GM12878 (cell line): Measurements from ENCODE around the gene ATP1A1. TPM values are rescaled to one million over a fixed set of nuclear protein-coding genes. Genes with fewer than 3 reads are reported as not detected.

Source experiments
- ATAC-seq: fragments of 200-7000 bp; cut with Tn5 transposase; 3 replicates; pipeline ENCODE4 v1.9.1; 2020; ENCODE audit warnings: mild to moderate bottlenecking, moderate library complexity
- BruUV-seq: library from RNA; stranded (reverse); fragments of 400-500 nt; replicated peaks from 2 replicates; lab custom pipeline; 2021; lab: Mats Ljungman, UMichigan
- CTCF ChIA-PET: fragments of 300-600 bp; sonication (Branson Sonifier 250); formaldehyde crosslinking; extraction: SDS; loops from one replicate; lab custom pipeline; 2021; ENCODE audit warnings: inconsistent platforms; lab: Yijun Ruan, JAX
- POLR2A ChIA-PET: fragments of 350-600 bp; formaldehyde crosslinking; extraction: SDS; loops from one replicate; lab custom pipeline; 2021; ENCODE audit warnings: inconsistent platforms; lab: Charles Lee
- RAD21 ChIA-PET: fragments of 300-600 bp; sonication (Branson Sonifier 250); formaldehyde crosslinking; loops from one replicate; lab custom pipeline; 2023; ENCODE audit warnings: antibody characterized with exemption; ENCODE audit not compliant: unreplicated experiment; lab: Charles Lee
- SMC1A ChIA-PET: fragments of 300-600 bp; sonication (Branson Sonifier 250); formaldehyde crosslinking; loops from one replicate; lab custom pipeline; 2023; ENCODE audit not compliant: unreplicated experiment, uncharacterized antibody; lab: Charles Lee
- DNase-seq: peaks from one replicate; pipeline ENCODE4 v3.0.0-alpha.2; 2011; ENCODE audit warnings: low read depth, low spot score
- FAIRE-seq: peaks from 3 replicates; lab custom pipeline; 2011; peaks lifted over from hg19 to GRCh38; lab: Jason Lieb, UNC
- H2AFZ ChIP-seq: 2 replicates; pipeline ENCODE4 v1.6.0; 2011; ENCODE audit warnings: low read depth, low read length, control low read depth; ENCODE audit not compliant: control insufficient read depth
- H3K27ac ChIP-seq: 2 replicates; pipeline ENCODE4 v1.5.1; 2011; ENCODE audit warnings: control low read depth; ENCODE audit not compliant: control insufficient read depth, insufficient read depth
- H3K27me3 ChIP-seq, 2 experiments: replicated peaks in 1 of 2; 2 replicates each; pipeline versions ENCODE4 v1.6.0 to v1.6.1; 2011; ENCODE audit warnings: low read length in 1 of 2; ENCODE audit not compliant: control insufficient read depth in 2 of 2, insufficient read depth in 2 of 2
- H3K36me3 ChIP-seq, 2 experiments: 2 replicates each; pipeline ENCODE4 v1.5.1; 2011; ENCODE audit warnings: low read length in 1 of 2; ENCODE audit not compliant: control insufficient read depth in 2 of 2, insufficient read depth in 2 of 2
- H3K4me1 ChIP-seq: 2 replicates; pipeline ENCODE4 v1.6.1; 2011; ENCODE audit warnings: mild to moderate bottlenecking, low read length, moderate library complexity, mixed read lengths; ENCODE audit not compliant: control insufficient read depth, insufficient read depth
- H3K4me2 ChIP-seq: 2 replicates; pipeline ENCODE4 v1.6.0; 2011; ENCODE audit warnings: control low read depth; ENCODE audit not compliant: control insufficient read depth, insufficient read depth
- H3K4me3 ChIP-seq: fragments of 200-600 bp; sonication (generic); 2 replicates; pipeline ENCODE4 v1.5.1; 2016
- H3K79me2 ChIP-seq: 2 replicates; pipeline ENCODE4 v1.6.0; 2011; ENCODE audit warnings: low read length; ENCODE audit not compliant: control insufficient read depth, insufficient read depth
- H3K9ac ChIP-seq: 2 replicates; pipeline ENCODE4 v1.8.0; 2011; ENCODE audit warnings: low read length, control low read depth, mixed read lengths; ENCODE audit not compliant: control insufficient read depth, insufficient read depth
- H3K9me3 ChIP-seq: replicated peaks from 3 replicates; pipeline ENCODE4 v1.5.1; 2011; ENCODE audit warnings: mild to moderate bottlenecking, low read length; ENCODE audit not compliant: control insufficient read depth, insufficient read depth
- H4K20me1 ChIP-seq: 2 replicates; pipeline ENCODE4 v1.6.0; 2011; ENCODE audit not compliant: control insufficient read depth, insufficient read depth
- BCL11A ChIP-seq: IDR thresholded peaks from 2 replicates; pipeline ENCODE4 v1.6.1; 2011; ENCODE audit warnings: low read depth, low read length
- CREB1 ChIP-seq: IDR thresholded peaks from 2 replicates; pipeline ENCODE4 v1.6.1; 2012; ENCODE audit warnings: low read depth, mild to moderate bottlenecking, inconsistent platforms
- EED ChIP-seq: sonication (generic); IDR thresholded peaks from 2 replicates; pipeline ENCODE4 v1.6.1; 2016; ENCODE audit warnings: antibody characterized with exemption, low read depth
- EP300 ChIP-seq, 2 experiments: fragments of 150-350 bp in 1 of 2; IDR thresholded peaks; 2 replicates each; pipeline ENCODE4 v1.6.1; 2011 to 2012; ENCODE audit warnings: low read depth in 2 of 2, low read length in 2 of 2, borderline replicate concordance in 1 of 2, improper control_type of control experiment in 1 of 2, inconsistent platforms in 1 of 2; ENCODE audit not compliant: control insufficient read depth in 1 of 2
- FOXM1 ChIP-seq: IDR thresholded peaks from 2 replicates; pipeline ENCODE4 v1.6.1; 2012; ENCODE audit warnings: low read depth, mild to moderate bottlenecking, inconsistent platforms, low read length, moderate library complexity
- HDAC6 ChIP-seq: fragments of 200-600 bp; sonication (generic); IDR thresholded peaks from one replicate; pipeline ENCODE4 v1.8.0; 2017; ENCODE audit warnings: antibody characterized with exemption; ENCODE audit not compliant: unreplicated experiment
- IKZF1 ChIP-seq: fragments of 450-650 bp; conservative IDR thresholded peaks from 2 replicates; pipeline ENCODE4 v1.6.1; 2017; ENCODE audit warnings: antibody characterized with exemption, mild to moderate bottlenecking
- IRF4 ChIP-seq: IDR thresholded peaks from 2 replicates; pipeline ENCODE4 v1.6.1; 2011; ENCODE audit warnings: low read depth, low read length
- IRF5 ChIP-seq: fragments of 450-650 bp; IDR thresholded peaks from 2 replicates; pipeline ENCODE4 v1.6.1; 2017; ENCODE audit warnings: borderline replicate concordance
- LARP7 ChIP-seq: fragments of 450-650 bp; IDR thresholded peaks from 2 replicates; pipeline ENCODE4 v1.6.1; 2017; ENCODE audit warnings: mild to moderate bottlenecking
- MAX ChIP-seq: IDR thresholded peaks from 2 replicates; pipeline ENCODE4 v1.6.1; 2012; ENCODE audit warnings: low read depth, low read length, improper control_type of control experiment
- MEF2A ChIP-seq: IDR thresholded peaks from 2 replicates; pipeline ENCODE4 v1.6.1; 2011; ENCODE audit warnings: low read depth, mild to moderate bottlenecking, low read length, moderate library complexity; ENCODE audit not compliant: insufficient read depth
- MXI1 ChIP-seq: fragments of 150-350 bp; IDR thresholded peaks from 2 replicates; pipeline ENCODE4 v1.6.1; 2011; ENCODE audit warnings: low read depth, mild to moderate bottlenecking, inconsistent platforms, low read length, improper control_type of control experiment
- NFIC ChIP-seq: IDR thresholded peaks from 2 replicates; pipeline ENCODE4 v1.6.1; 2012; ENCODE audit warnings: low read depth, mild to moderate bottlenecking, inconsistent platforms, low read length, moderate library complexity
- NFYB ChIP-seq: IDR thresholded peaks from 2 replicates; pipeline ENCODE4 v1.6.1; 2011; ENCODE audit warnings: low read depth, mild to moderate bottlenecking, low read length, improper control_type of control experiment, moderate library complexity; ENCODE audit not compliant: insufficient read depth
- PML ChIP-seq: IDR thresholded peaks from 2 replicates; pipeline ENCODE4 v1.6.1; 2012; ENCODE audit warnings: low read length, inconsistent platforms
- RELB ChIP-seq: fragments of 450-650 bp; IDR thresholded peaks from 2 replicates; pipeline ENCODE4 v1.6.1; 2017; ENCODE audit warnings: low read depth, mild to moderate bottlenecking, moderate library complexity
- SMC3 ChIP-seq: IDR thresholded peaks from 2 replicates; pipeline ENCODE4 v1.6.1; 2011; ENCODE audit warnings: low read length, improper control_type of control experiment, borderline replicate concordance
- TARDBP ChIP-seq: IDR thresholded peaks from 2 replicates; pipeline ENCODE4 v1.6.1; 2016; ENCODE audit warnings: borderline replicate concordance
- ZNF207 ChIP-seq: fragments of 450-650 bp; IDR thresholded peaks from 2 replicates; pipeline ENCODE4 v1.6.1; 2014; ENCODE audit warnings: antibody characterized with exemption, mild to moderate bottlenecking, borderline replicate concordance
- ZNF384 ChIP-seq: IDR thresholded peaks from 2 replicates; pipeline ENCODE4 v1.6.1; 2012; ENCODE audit warnings: low read depth, mild to moderate bottlenecking, low read length, improper control_type of control experiment, borderline replicate concordance
- WGBS: methylation state at CpG from one replicate; pipeline ENCODE4 v1.1.6; 2016; ENCODE audit warnings: low lambda C conversion rate; ENCODE audit not compliant: insufficient replicate concordance, insufficient coverage; ENCODE audit errors: missing lambda C conversion rate; 5-methylcytosine and 5-hydroxymethylcytosine counted together
- in situ Hi-C: fragments of 300-500 bp; cut with MboI; formaldehyde crosslinking; loops from 9 replicates; pipeline ENCODE4 v1.14.3; 2018; ENCODE audit warnings: mixed read lengths
- intact Hi-C: fragments of 100-400 bp; cut with micrococcal nuclease; formaldehyde crosslinking; loops from one replicate; pipeline ENCODE4 v1.14.2; 2022; ENCODE audit not compliant: unreplicated experiment
- polyA plus RNA-seq, 11 experiments: library from polyadenylated mRNA; depleted of rRNA in 4 of 11; unstranded in 6 of 11; stranded (reverse) in 5 of 11; fragments of >200 nt; fragmentation: Nextera tagmentation in 4 of 11; fragmentation: Illumina TruSeq in 1 of 11; extraction: Ambion mirVana in 4 of 11; extraction: Trizol in 1 of 11; gene quantifications; 1 replicate in 1 of 11; 2 replicates in 10 of 11; pipeline versions ENCODE4 v1.2.1 to v1.2.3, GENCODE V29; 2011 to 2016; ENCODE audit warnings: inconsistent platforms in 2 of 11, missing spikeins in 2 of 11, low read depth in 1 of 11
- total RNA-seq, 4 experiments: library from RNA; depleted of rRNA in 3 of 4; stranded (reverse); fragments of >200 nt in 3 of 4; fragmentation: Illumina TruSeq in 1 of 4; extraction: Trizol in 1 of 4; gene quantifications; 2 replicates each; pipeline versions ENCODE4 v1.2.1 to v1.2.3, GENCODE V29; 2013 to 2021

The ATP1A1 gene
- total and polyA plus RNA-seq, 10 of the 15 experiments (the other 5 are each of a cell fraction or from before 2014, with no cell fraction given) = 113 to 566 (median 313) TPM

GRCh38 chr1:116380499-116381242, 7.6 kb downstream of the ATP1A1 start:
- RAD21 ChIA-PET = interaction anchor here (0.8 to 3.7 kb wide), 12 partner anchors 10 to 270 kb away, joined by 3 to 17 read pairs (median 3); no protein-coding TSS in a partner anchor
- peaks cover 4 to 15% of the 10 kb centered on the region in 2 experiments; a peak in 3 of 4 replicates for H3K36me3 ChIP-seq
- no peaks in the 10 kb centered on the region for H3K9me3 ChIP-seq
- in situ Hi-C loops (loop anchor here (10.0 kb wide), 1 partner anchor 694 kb away; no protein-coding TSS in a partner anchor), intact Hi-C loops (no loop called here)
- peaks cover 90% of the 10 kb centered on the region for H3K79me2 ChIP-seq
- CTCF ChIA-PET = interaction anchor here (0.6 to 4.2 kb wide), 7 partner anchors 10 to 787 kb away, joined by 3 to 22 read pairs (median 4); no protein-coding TSS in a partner anchor
- H3K4me2 ChIP-seq = peak overlapping the region; percentile 89
- ATAC-seq (peak; percentile 11), DNase-seq (no peak), FAIRE-seq (no peak)
- 17% methylated on average over 7 of the region's 7 CpGs for WGBS
- peak overlapping the region; percentile 96 for H3K27ac ChIP-seq
- H3K4me1 ChIP-seq = peaks cover 39% of the 10 kb centered on the region
- no TSS peak for BruUV-seq
- H3K9ac ChIP-seq = peak overlapping the region; percentile 59
- H4K20me1 ChIP-seq = no peaks in the 10 kb centered on the region
- SMC1A ChIA-PET = interaction anchor here (1.0 to 5.5 kb wide), 11 partner anchors 10 to 241 kb away, joined by 3 to 31 read pairs (median 6); no protein-coding TSS in a partner anchor
- POLR2A ChIA-PET = interaction anchor here (0.7 to 1.9 kb wide), 5 partner anchors 10 to 271 kb away, joined by 3 to 10 read pairs (median 4); no protein-coding TSS in a partner anchor
- peak overlapping the region; percentile 60; the same call in 1 of the 2 replicates for H3K4me3 ChIP-seq
- H3K27me3 ChIP-seq = no peaks in the 10 kb centered on the region
- H2AFZ ChIP-seq = no peak overlapping the region
- TF ChIP-seq SMC3 (no peak), HDAC6 (no peak), MXI1 (no peak), LARP7 (no peak), IRF5 (no peak), NFIC (peak; percentile 40; the same call in 1 of the 2 replicates), TARDBP (no peak), IRF4 (no peak), FOXM1 (peak; percentile 40; the same call in 1 of the 2 replicates), CREB1 (no peak; the same call in 1 of the 2 replicates), NFYB (no peak), PML (0 out of 2 replicates have a peak, but pooled peaks have one; percentile 60), MAX (no peak), IKZF1 (peak; percentile 73), ZNF384 (peak; percentile 56; the same call in 1 of the 2 replicates), EP300 (IDR thresholded peaks at IDR 0.05; ENCODE audit: borderline replicate concordance in 1 of 2, control insufficient read depth in 1 of 2, low read depth in 2 of 2, low read length in 2 of 2) (peak in 1 of 2 experiments; percentile 54; a peak in 2 of 4 replicates), ZNF207 (no peak), RELB (peak; percentile 90), EED (peak; percentile 75), MEF2A (peak; percentile 58; the same call in 1 of the 2 replicates), BCL11A (0 out of 2 replicates have a peak, but pooled peaks have one; percentile 3)
